SK-N-DZ (cell line): Measurements from ENCODE around the gene RNASEL. TPM values are rescaled to one million over a fixed set of nuclear protein-coding genes. Genes with fewer than 3 reads are reported as not detected.
"Not testable (repeated sequence)": the region's sequence is repeated elsewhere in the genome, so short reads cannot be mapped to it uniquely, and the experiment has no call there.

Experiments used
- DNase-seq: peaks from one replicate; pipeline ENCODE4 v3.0.0-alpha.2; 2015; ENCODE audit warnings: low spot score
- polyA plus RNA-seq, 2 experiments: library from polyadenylated mRNA; depleted of rRNA; stranded (reverse); fragments of >200 nt; gene quantifications; 2 replicates each; pipeline ENCODE4 v1.2.3, GENCODE V29; 2014

The RNASEL gene, protein sequence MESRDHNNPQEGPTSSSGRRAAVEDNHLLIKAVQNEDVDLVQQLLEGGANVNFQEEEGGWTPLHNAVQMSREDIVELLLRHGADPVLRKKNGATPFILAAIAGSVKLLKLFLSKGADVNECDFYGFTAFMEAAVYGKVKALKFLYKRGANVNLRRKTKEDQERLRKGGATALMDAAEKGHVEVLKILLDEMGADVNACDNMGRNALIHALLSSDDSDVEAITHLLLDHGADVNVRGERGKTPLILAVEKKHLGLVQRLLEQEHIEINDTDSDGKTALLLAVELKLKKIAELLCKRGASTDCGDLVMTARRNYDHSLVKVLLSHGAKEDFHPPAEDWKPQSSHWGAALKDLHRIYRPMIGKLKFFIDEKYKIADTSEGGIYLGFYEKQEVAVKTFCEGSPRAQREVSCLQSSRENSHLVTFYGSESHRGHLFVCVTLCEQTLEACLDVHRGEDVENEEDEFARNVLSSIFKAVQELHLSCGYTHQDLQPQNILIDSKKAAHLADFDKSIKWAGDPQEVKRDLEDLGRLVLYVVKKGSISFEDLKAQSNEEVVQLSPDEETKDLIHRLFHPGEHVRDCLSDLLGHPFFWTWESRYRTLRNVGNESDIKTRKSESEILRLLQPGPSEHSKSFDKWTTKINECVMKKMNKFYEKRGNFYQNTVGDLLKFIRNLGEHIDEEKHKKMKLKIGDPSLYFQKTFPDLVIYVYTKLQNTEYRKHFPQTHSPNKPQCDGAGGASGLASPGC
- 0.07 and 0.50 TPM in 2 replicates for polyA plus RNA-seq (2014; cell fraction: cytosol; rRNA removed)
- polyA plus RNA-seq (2014; cell fraction: nucleus; rRNA removed) = 0.43 TPM in 1 of 2 replicates, not detected in the other

- DNase-seq = peak; percentile 32
Observed at GRCh38 chr1:182588500-182589396, at the start of gene RNASEL. Gene RNASEL, minus strand, starts transcription at chr1:182589256. Its CDS starts 2,450 bp downstream, at chr1:182586806.

DNA sequence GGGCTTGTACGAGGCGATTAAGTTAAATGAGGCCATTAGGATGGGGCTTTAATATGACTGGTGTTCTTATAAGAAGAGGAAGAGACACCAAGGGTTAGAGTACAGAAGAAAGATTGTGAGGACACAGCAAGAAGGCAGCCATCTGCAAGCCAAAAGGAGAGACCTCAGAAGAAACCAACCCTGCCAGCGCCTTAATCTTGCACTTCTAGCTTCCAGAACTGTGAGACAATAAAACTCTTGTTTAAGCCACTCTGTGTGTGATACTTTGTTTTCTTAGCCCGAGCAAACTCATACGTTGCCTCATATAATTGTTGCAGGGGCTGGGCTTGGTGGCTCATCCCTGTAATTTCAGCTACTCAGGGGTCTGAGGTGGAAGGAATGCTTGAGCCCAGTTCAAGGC, 48.7 kb upstream of the RNASEL start:
- DNase-seq = no peak

- DNase-seq = no peak
Observed at GRCh38 chr1:182635871-182636270, 46.8 kb upstream of the RNASEL start.

GRCh38 chr1:182634306-182635072, 45.4 kb upstream of the RNASEL start:
- peak; percentile 18 for DNase-seq

DNA sequence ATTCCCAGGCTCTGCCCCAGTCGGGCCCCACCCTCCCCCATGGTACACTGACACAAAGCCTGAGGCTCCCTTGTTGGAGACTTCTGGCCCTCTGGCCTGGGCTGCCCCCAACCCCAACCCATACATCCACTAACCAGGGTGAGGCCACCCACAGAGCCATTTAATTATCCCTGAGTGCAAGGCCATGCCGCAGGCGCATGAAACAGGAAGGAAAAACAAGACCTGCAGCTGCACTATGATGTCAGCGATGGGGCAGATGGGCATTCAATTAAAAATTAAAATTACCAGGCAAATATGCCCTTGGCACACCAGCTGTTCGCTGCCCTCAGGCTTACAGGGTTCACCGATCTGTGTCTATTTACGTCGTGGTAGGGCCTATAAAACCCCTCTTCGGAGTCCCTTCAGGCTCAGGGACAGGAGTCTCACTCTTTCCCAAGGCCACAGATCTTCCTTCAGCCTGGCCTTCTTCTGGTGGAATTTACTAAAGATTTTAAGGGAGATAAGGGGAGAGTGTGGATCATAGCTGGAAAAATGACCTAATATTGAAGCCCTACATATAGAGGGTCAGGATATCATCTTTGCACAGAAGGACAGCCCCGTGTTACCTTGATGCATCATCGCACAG, 44.7 kb upstream of the RNASEL start:
- DNase-seq = peak; percentile 44

- DNase-seq = no peak
Observed at GRCh38 chr1:182633031-182633430, 44.0 kb upstream of the RNASEL start.

DNA sequence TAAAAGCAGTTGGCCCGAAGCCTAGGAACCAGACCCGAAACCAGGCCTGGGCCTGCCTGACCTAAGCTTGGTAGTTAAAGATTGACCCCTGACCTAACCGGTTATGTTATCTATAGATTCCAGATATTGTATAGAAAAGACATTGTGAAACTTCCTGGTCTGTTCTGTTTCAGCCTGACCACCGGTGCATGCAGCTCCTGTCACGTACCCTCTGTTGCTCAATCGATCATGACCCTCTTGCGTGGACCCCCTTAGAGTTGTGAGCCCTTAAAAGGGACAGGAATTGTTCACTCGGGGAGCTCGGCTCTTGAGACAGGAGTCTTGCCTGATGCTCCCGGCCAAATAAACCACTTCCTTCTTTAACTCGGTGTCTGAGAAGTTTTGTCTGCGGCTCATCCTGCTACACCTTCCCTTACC, 43.4 kb upstream of the RNASEL start:
- DNase-seq = not testable (repeated sequence)

DNA sequence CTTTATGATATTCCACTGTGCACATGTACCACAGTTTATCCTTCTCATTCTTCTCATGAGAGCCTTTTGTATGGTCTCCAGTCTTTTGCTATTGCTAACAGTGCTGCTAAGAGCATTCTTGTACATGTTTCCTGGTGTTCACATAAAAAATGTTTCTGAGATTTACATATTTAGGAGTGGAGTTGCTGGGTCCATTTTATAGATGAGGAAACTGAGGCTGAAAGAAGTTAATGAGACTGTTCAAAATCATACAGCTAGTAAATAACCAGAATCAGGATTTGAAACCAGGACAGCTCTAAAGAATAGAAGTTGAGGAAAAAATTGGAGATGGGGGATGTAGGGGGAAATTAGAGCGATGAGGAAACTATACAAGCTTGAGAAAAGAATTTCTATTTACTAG, 42.9 kb upstream of the RNASEL start:
- DNase-seq = no peak

- no peak for DNase-seq
Observed at GRCh38 chr1:182631053-182631677, 42.1 kb upstream of the RNASEL start.

DNA sequence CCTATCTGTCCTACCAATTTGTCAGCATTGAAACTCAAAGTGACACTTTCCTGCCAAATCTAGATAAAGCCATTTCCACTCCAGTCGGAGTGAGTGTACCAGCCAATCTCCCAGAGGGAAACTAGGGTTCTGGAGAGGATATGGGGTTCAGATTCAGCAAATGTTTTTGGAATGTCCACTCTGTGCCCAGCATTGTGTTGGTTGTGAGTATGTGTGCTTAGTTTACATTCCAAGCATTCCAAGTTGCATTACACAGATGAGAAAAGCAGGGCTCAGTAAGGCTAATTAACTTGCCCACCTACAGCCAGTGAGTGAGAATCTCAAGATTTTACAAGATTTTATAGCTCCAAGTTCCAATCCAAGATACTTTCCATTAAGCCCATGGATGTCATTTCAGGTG, 41.5 kb upstream of the RNASEL start:
- no peak for DNase-seq

- DNase-seq = no peak
Observed at GRCh38 chr1:182629499-182630096, 40.5 kb upstream of the RNASEL start.

DNA sequence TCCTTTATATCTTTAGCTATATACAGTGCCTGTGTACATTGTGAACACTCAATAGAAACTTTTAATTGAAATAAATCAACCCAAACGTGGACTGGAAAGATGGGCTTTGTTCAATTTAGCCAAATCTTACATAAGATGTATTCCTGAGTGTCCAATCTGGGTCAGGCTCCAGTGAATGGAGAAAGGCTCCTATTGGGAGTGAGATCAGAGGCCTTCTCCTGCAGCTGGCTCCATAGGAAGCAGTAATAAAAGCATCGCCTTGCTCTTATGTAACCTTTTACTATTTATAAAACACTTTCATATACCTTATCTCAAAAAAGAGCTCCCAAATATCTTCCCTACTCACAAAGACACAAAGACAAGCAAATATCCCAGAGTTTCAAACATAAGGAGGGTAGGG, 40.0 kb upstream of the RNASEL start:
- DNase-seq = no peak

DNA sequence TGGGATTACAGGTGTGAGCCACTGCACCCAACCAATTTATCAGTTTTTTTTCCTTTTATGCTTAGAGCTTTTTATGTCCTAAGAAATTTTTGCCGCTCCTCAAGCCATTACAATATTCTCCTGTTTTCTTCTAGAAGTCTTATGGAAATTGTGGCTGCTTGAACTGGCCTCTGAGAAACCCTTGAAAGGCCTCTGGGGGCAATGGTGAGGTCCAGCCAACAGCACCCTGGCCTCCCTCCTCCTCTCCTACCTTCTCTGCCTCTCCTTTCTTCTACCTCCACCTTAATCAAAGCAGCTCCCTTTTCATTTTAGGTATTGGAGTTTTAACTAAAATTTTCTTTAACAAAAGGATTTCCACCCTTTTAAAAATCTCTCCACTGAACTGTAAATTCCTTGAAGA, 39.6 kb upstream of the RNASEL start:
- DNase-seq = no peak

GRCh38 chr1:182627622-182628021, 38.6 kb upstream of the RNASEL start:
- DNase-seq = no peak

DNA sequence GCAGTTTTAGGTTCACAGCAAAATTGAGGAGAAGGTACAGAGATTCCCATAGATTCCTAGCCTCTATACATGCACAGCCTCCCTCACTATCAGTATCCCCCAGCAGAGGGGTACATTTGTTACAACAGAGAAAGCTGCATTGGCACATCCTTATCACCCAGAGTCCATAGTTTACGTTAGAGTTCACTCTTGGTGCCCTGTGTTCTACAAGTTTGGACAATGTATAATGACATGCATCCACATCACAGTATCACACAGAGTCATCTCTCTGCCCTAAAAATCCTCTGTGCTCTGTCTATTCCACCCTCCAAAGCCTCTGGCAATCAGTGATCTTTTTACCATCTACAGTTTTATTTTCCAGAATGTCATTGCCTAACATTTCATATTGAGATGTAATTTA, 37.5 kb upstream of the RNASEL start:
- DNase-seq = no peak

GRCh38 chr1:182625719-182626504, 36.9 kb upstream of the RNASEL start:
- no peak for DNase-seq

GRCh38 chr1:182625024-182625423, 36.0 kb upstream of the RNASEL start:
- no peak for DNase-seq

- no peak for DNase-seq
Observed at GRCh38 chr1:182624577-182624976, 35.5 kb upstream of the RNASEL start.
